OCI-LY3 (cell line): ENCODE results near the gene COL13A1.

Source experiments
- H2AFZ ChIP-seq: fragments of 200-600, 300-600 bp; shearing (Covaris generic); 2 replicates; pipeline ENCODE4 v1.6.0; 2014; ENCODE audit warnings: antibody characterized with exemption, low read depth, low read length
- H3K27ac ChIP-seq: fragments of 200-600, 300-600 bp; sonication (generic); 2 replicates; pipeline ENCODE4 v1.5.1; 2014; ENCODE audit warnings: mild to moderate bottlenecking, low read length, moderate library complexity, mixed read lengths
- H3K27me3 ChIP-seq: fragments of 200-600, 300-600 bp; sonication (generic); 2 replicates; pipeline ENCODE4 v1.6.1; 2014; ENCODE audit warnings: low read depth, low read length, mixed read lengths
- H3K36me3 ChIP-seq: fragments of 200-600, 300-600 bp; sonication (generic); replicated peaks from 2 replicates; pipeline ENCODE3; 2014; ENCODE audit warnings: low read depth, low read length, mixed read lengths
- H3K4me1 ChIP-seq: fragments of 300-600, 200-600 bp; sonication (generic); 2 replicates; pipeline ENCODE4 v1.6.1; 2014; ENCODE audit warnings: low read length, mixed read lengths
- H3K4me2 ChIP-seq: fragments of 200-600, 300-600 bp; sonication (generic); 2 replicates; pipeline ENCODE4 v1.6.1; 2014; ENCODE audit warnings: low read length, mixed read lengths
- H3K4me3 ChIP-seq: fragments of 300-600, 200-600 bp; sonication (generic); 2 replicates; pipeline ENCODE4 v1.5.1; 2014; ENCODE audit warnings: antibody characterized with exemption, mild to moderate bottlenecking, low read length, moderate library complexity
- H3K79me2 ChIP-seq: fragments of 300-600, 200-600 bp; shearing (Covaris generic); 2 replicates; pipeline ENCODE4 v1.6.1; 2014; ENCODE audit warnings: mild to moderate bottlenecking, low read length, mixed read lengths
- H3K9ac ChIP-seq: fragments of 300-600, 200-600 bp; shearing (Covaris generic); 2 replicates; pipeline ENCODE4 v1.6.0; 2014; ENCODE audit warnings: mild to moderate bottlenecking, low read length, moderate library complexity
- H3K9me3 ChIP-seq: fragments of 200-600, 300-600 bp; shearing (Covaris generic); 2 replicates; pipeline ENCODE4 v1.6.1; 2014; ENCODE audit warnings: low read length, mixed read lengths; ENCODE audit not compliant: insufficient read depth
- H4K20me1 ChIP-seq: fragments of 200-600, 300-600 bp; sonication (generic); 2 replicates; pipeline ENCODE4 v1.6.1; 2016; ENCODE audit warnings: low read length, mixed read lengths; ENCODE audit not compliant: insufficient read depth
- CTCF ChIP-seq: fragments of 200-600, 300-600 bp; sonication (generic); IDR thresholded peaks from 2 replicates; pipeline ENCODE4 v1.5.1; 2014; ENCODE audit warnings: antibody characterized with exemption, low read length, low read depth
- EZH2phosphoT487 ChIP-seq: fragments of 200-600 bp; shearing (Covaris generic); IDR thresholded peaks from 2 replicates; pipeline ENCODE4 v1.6.1; 2018; ENCODE audit warnings: antibody characterized with exemption, mixed run types, low read depth

The COL13A1 gene

GRCh38 chr10:69769395-69769992, 32.2 kb upstream of the COL13A1 start:
- Histone ChIP-seq H2AFZ (no peak overlapping the region), H3K4me1 (peaks cover 16% of the 10 kb centered on the region), H3K9ac (no peak overlapping the region), H3K27ac (no peak overlapping the region), H4K20me1 (no peaks in the 10 kb centered on the region), H3K79me2 (no peaks in the 10 kb centered on the region), H3K27me3 (peaks cover 14% of the 10 kb centered on the region), H3K4me3 (no peak overlapping the region), H3K4me2 (no peak overlapping the region), H3K36me3 (peaks cover 4% of the 10 kb centered on the region), H3K9me3 (no peaks in the 10 kb centered on the region)
- TF ChIP-seq CTCF (no peak), EZH2phosphoT487 (no peak)

GRCh38 chr10:69772933-69773704, 28.6 kb upstream of the COL13A1 start:
- no peak overlapping the region for H2AFZ ChIP-seq
- H3K27me3 ChIP-seq = peaks cover 14% of the 10 kb centered on the region
- peaks cover 4% of the 10 kb centered on the region for H3K36me3 ChIP-seq
- H3K27ac ChIP-seq = peak overlapping the region; percentile 56; the same call in 1 of the 2 replicates
- no peak overlapping the region for H3K9ac ChIP-seq
- no peak overlapping the region for H3K4me3 ChIP-seq
- peak overlapping the region; percentile 41 for H3K4me2 ChIP-seq
- H3K79me2 ChIP-seq = no peaks in the 10 kb centered on the region
- H4K20me1 ChIP-seq = no peaks in the 10 kb centered on the region
- peaks cover 16% of the 10 kb centered on the region for H3K4me1 ChIP-seq
- H3K9me3 ChIP-seq = no peaks in the 10 kb centered on the region
- no peak for TF ChIP-seq CTCF
- no peak for TF ChIP-seq EZH2phosphoT487

GRCh38 chr10:69774596-69774995, 27.1 kb upstream of the COL13A1 start:
- Histone ChIP-seq H3K4me3 (no peak overlapping the region), H3K27me3 (peaks cover 8% of the 10 kb centered on the region; the same call in 1 of the 2 replicates), H4K20me1 (no peaks in the 10 kb centered on the region), H3K4me2 (no peak overlapping the region), H3K9me3 (no peaks in the 10 kb centered on the region), H3K9ac (no peak overlapping the region), H3K79me2 (no peaks in the 10 kb centered on the region), H2AFZ (no peak overlapping the region), H3K36me3 (peaks cover 4% of the 10 kb centered on the region), H3K27ac (no peak overlapping the region), H3K4me1 (peaks cover 16% of the 10 kb centered on the region)
- TF ChIP-seq CTCF = no peak

GRCh38 chr10:69780077-69780476, 21.6 kb upstream of the COL13A1 start:
- Histone ChIP-seq H3K4me3 (no peak overlapping the region), H3K79me2 (no peaks in the 10 kb centered on the region), H3K27ac (no peak overlapping the region), H3K4me2 (no peak overlapping the region), H2AFZ (no peak overlapping the region), H4K20me1 (no peaks in the 10 kb centered on the region), H3K9ac (no peak overlapping the region), H3K27me3 (peaks cover 20% of the 10 kb centered on the region), H3K9me3 (no peaks in the 10 kb centered on the region), H3K4me1 (no peaks in the 10 kb centered on the region), H3K36me3 (no peaks in the 10 kb centered on the region)
- no peak for TF ChIP-seq CTCF
